RCC 7860 (cell line): ENCODE data around the gene SLC34A3.
"Not testable (repeated sequence)": the region's sequence is repeated elsewhere in the genome, so short reads cannot be mapped to it uniquely, and the experiment has no call there.

Experiments used
- DNase-seq: peaks from one replicate; pipeline ENCODE4 v3.0.0-alpha.2; 2015; ENCODE audit warnings: low spot score
- FAIRE-seq: peaks from 2 replicates; lab custom pipeline; 2012; peaks lifted over from hg19 to GRCh38; lab: Jason Lieb, UNC

SLC34A3 gene

GRCh38 chr9:137228968-137229896 lies 1.5 kb upstream of the SLC34A3 start:
- DNase-seq (no peak), FAIRE-seq (no peak)

- DNase-seq (no peak), FAIRE-seq (no peak)
These were observed 597 bp upstream of the SLC34A3 start for GRCh38 chr9:137229903-137230704.

GRCh38 chr9:137231372-137232039 lies 805 bp downstream of the SLC34A3 start:
- FAIRE-seq (no peak), DNase-seq (no peak)

- FAIRE-seq: no peak
- DNase-seq: no peak
These were observed 1.4 kb downstream of the SLC34A3 start for GRCh38 chr9:137232101-137232500.

GRCh38 chr9:137232510-137232909 lies 1.8 kb downstream of the SLC34A3 start:
- no peak for DNase-seq
- no peak for FAIRE-seq

GRCh38 chr9:137233143-137233980 lies 2.7 kb downstream of the SLC34A3 start:
- FAIRE-seq (no peak), DNase-seq (no peak)

GRCh38 chr9:137234055-137234697 lies 3.5 kb downstream of the SLC34A3 start:
- FAIRE-seq (no peak), DNase-seq (no peak)

GRCh38 chr9:137234758-137235423 lies 4.2 kb downstream of the SLC34A3 start:
- DNase-seq: no peak
- FAIRE-seq: no peak

- no peak for FAIRE-seq
- DNase-seq: no peak
These were observed 4.9 kb downstream of the SLC34A3 start for GRCh38 chr9:137235424-137236237.

GRCh38 chr9:137236238-137236935 lies 5.7 kb downstream of the SLC34A3 start:
- peak; percentile 61 for DNase-seq
- no peak for FAIRE-seq

GRCh38 chr9:137236936-137237421 lies 6.3 kb downstream of the SLC34A3 start:
- no peak for DNase-seq
- FAIRE-seq: no peak

GRCh38 chr9:137237759-137238726 lies 7.3 kb downstream of the SLC34A3 start:
- no peak for DNase-seq
- no peak for FAIRE-seq

- FAIRE-seq, DNase-seq: not testable (repeated sequence)
These were observed 9.0 kb downstream of the SLC34A3 start for GRCh38 chr9:137239541-137240200.

GRCh38 chr9:137240318-137240840 lies 9.7 kb downstream of the SLC34A3 start:
- DNase-seq (peak; percentile 69), FAIRE-seq (no peak)

GRCh38 chr9:137240841-137241489 lies 10.3 kb downstream of the SLC34A3 start, which contains the start of gene TUBB4B:
TUBB4B (plus strand) TSS chr9:137241287; CDS start chr9:137241361, 74 bp downstream.
- peak; percentile 100 for DNase-seq
- peak; percentile 94 for FAIRE-seq
